Stimulated activated CD8-positive, alpha-beta memory T cell treated with anti-CD3 and anti-CD28 coated beads, Interleukin-12 subunit alpha, Interleukin-12 subunit beta, amount 100 ng/mL, for 24 hours (primary cell): ENCODE measurements around the gene BICRAL.
"Not testable (repeated sequence)": the region's sequence is repeated elsewhere in the genome, so short reads cannot be mapped to it uniquely, and the experiment has no call there.

Source experiments
- DNase-seq: peaks from one replicate; pipeline ENCODE4 v3.0.0-alpha.2; 2020; ENCODE audit errors: extremely low read depth

Gene BICRAL

GRCh38 chr6:42891199-42891722 lies 109.4 kb downstream of the BICRAL start:
- no peak for DNase-seq

- DNase-seq: not testable (repeated sequence)
These were observed 112.4 kb downstream of the BICRAL start for GRCh38 chr6:42894041-42894828.

GRCh38 chr6:42896178-42896719 lies 114.4 kb downstream of the BICRAL start:
- no peak for DNase-seq

DNA sequence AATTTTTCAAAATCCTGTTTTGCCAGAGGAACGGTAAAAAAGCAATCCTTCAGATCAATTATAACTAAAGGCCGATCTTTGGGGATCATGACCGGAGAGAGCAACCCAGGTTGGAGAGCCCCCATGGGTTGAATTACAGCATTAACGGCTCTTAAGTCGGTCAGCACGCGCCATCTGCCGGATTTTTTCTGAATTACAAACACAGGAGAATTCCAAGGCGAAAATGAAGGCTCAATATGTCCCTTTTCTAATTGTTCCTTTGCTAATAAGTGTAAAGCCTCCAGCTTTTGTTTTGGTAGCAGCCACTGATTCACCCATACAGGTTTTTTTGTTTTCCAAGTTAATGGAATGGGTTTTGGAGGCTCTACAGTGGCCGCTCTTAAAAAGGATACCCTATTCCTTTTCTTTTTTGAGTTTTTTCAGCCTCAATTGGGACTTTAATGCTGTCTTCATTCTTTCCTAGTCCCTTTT lies 117.1 kb downstream of the BICRAL start:
- DNase-seq: peak; percentile 22

DNA sequence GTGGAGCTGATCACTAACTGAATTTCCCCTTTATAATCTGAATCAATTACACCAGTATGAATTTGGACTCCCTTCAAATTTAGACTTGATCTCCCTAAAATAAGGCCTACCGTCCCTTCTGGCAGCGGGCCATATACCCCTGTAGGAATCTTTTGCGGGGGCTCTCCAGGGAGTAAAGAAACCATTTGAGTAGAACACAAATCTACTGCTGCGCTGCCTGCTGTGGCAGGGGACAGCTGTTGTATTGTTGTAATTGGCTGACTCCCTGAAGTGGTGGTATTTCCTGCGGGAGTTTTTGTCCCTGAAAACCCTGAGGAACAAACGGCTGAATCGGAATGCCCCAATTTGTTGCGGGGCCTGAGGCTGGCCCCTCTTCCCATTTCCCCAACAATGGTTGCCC lies 118.0 kb downstream of the BICRAL start:
- DNase-seq: no peak

DNA sequence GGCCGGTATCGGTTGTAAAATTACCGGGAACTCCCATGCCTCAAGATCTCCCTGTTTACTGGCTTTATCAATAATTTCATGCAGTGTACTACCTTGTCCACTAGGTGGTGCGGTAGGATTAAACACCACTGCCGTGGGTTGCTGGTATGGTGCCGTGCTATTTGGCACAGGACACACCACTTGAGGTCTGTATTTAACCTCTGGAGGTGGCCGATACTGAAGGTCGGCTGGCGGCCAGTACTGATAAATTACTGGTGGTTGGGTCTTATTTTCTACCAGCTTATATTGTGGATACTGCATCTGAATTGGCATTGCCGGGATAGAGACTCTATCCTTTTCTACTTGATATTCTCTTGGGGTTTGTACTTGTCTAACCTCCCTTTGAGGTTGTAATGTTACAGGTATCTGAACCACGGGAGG lies 119.7 kb downstream of the BICRAL start:
- DNase-seq: no peak

GRCh38 chr6:42902429-42903263 lies 120.8 kb downstream of the BICRAL start:
- not testable (repeated sequence) for DNase-seq

- no peak for DNase-seq
These were observed 122.6 kb downstream of the BICRAL start for GRCh38 chr6:42904467-42904866.

DNA sequence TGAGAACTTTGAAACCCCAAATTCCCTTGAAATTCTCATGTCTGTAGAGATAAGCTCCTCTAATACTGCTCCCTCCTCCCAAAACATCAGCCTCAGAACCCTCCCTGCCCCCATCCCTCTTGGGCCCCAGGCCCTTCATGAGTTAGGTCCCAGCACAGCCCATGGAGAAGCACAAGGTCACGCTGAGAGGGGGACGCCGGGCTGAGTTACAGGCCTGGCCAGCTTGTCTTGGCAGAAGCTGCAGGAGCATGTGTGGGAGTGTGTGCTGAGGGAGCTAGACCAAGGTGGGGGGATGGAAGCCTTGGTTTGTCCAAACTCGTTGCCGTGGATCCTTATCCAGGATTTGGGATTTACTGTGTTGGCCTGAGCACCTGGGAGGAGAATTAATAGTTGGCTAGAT lies 125.5 kb downstream of the BICRAL start:
- DNase-seq: no peak

DNA sequence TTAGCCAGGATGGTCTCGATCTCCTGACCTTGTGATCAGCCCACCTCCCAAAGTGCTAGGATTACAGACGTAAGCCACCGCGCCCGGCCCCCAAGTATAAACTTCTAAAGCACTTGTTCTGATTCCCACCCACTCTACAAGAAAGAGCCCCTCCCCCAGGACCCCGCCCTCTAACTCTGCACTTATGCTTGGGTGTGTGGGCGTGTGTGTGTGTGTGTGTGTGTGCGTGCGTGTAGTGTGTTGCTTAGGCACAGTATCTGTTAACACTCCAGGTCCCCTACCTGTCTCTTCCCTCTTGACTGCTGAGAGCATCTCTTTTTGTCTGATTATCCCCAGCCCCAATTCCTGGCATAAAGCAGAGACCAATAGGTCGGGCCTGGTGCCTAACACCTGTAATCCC lies 128.0 kb downstream of the BICRAL start:
- no peak for DNase-seq

DNA sequence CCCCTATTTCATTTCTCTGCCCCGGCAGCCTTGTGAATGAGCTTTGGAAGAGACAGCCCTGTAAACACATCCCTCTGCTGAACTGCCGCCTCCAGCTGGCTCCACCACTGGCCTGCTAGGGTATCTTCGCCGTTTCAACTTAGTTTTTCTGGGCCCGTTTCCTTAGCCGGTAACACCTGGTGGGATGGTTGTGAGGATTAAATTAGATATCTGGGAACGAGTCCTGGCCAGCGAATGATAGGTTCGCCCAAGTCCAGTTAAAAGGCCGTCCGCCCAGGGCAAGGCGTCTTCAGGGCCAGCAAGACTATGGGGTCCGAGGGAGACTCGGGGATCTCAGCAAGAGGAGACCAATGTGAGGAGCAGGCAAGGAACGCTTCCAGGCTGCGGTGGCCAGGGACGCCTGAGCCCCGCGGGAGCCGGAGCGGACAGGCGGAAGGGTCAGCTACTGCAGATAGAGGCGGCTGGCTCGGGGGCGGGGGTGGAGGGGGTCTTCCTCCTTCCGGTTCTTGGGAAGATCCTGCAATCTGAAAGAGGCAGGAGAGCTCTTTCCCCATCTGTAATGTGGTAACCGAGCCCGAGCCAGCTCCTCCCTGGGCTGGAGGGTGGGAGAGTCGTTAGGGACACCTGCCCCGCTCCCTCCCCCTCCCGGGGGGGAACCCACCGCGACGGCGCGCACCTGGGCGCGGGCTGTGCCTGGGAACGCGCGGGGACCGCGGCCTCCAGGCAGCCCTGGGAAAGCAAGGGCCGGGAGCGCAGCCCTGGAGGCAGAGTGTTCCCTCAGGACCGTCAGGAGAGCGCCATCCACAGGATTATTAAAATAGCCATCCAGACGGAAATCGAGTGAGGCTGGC lies 129.5 kb downstream of the BICRAL start:
- no peak for DNase-seq

GRCh38 chr6:42914546-42914945 lies 132.7 kb downstream of the BICRAL start:
- DNase-seq: no peak

- no peak for DNase-seq
These were observed 133.9 kb downstream of the BICRAL start, which contains the start of gene PTCRA for GRCh38 chr6:42915732-42916131. PTCRA (plus strand) TSS chr6:42916053; CDS start chr6:42916070, 17 bp downstream.

GRCh38 chr6:42916288-42916687 lies 134.4 kb downstream of the BICRAL start:
- DNase-seq: no peak
